Activated CD4-positive, alpha-beta T cell treated with anti-CD3 and anti-CD28 coated beads for 36 hours (primary cell): Measurements from ENCODE around the gene GDF11. TPM values are rescaled to one million over a fixed set of nuclear protein-coding genes. Genes with fewer than 3 reads are reported as not detected.
A peak's percentile ranks its signal among the peaks of the same experiment; 100 is the strongest.
"Not testable (repeated sequence)": the region's sequence is repeated elsewhere in the genome, so short reads cannot be mapped to it uniquely, and the experiment has no call there.

Experiments
- ATAC-seq: fragments of 200-7000 bp; cut with Tn5 transposase; one replicate; pipeline ENCODE4 v1.10.0; 2021; ENCODE audit warnings: mild to moderate bottlenecking, moderate library complexity
- CTCF ChIA-PET: fragments of 350-600 bp; sonication (Branson Sonifier 250); formaldehyde crosslinking; loops from one replicate; lab custom pipeline; 2021; ENCODE audit warnings: antibody characterized with exemption; lab: Charles Lee
- POLR2A ChIA-PET: fragments of 350-600 bp; sonication (Branson Sonifier 250); formaldehyde crosslinking; loops from one replicate; lab custom pipeline; 2021; ENCODE audit warnings: antibody characterized with exemption, inconsistent platforms; lab: Charles Lee
- DNase-seq: peaks from one replicate; pipeline ENCODE4 v3.0.0-alpha.2; 2020
- H3K27ac Mint-ChIP-seq: one replicate; pipeline ENCODE4 v1.8.0; 2021; ENCODE audit warnings: mixed read lengths
- H3K27me3 Mint-ChIP-seq: one replicate; pipeline ENCODE4 v1.8.0; 2021; ENCODE audit warnings: mixed read lengths
- H3K36me3 Mint-ChIP-seq: one replicate; pipeline ENCODE4 v1.8.0; 2021; ENCODE audit warnings: low read depth, mixed read lengths
- H3K4me1 Mint-ChIP-seq: one replicate; pipeline ENCODE4 v1.8.0; 2021; ENCODE audit warnings: mixed read lengths
- H3K4me3 Mint-ChIP-seq: one replicate; pipeline ENCODE4 v1.8.0; 2021; ENCODE audit warnings: mild to moderate bottlenecking, moderate library complexity, mixed read lengths
- H3K9me3 Mint-ChIP-seq: one replicate; pipeline ENCODE4 v1.8.0; 2021; ENCODE audit warnings: low read depth, mixed read lengths
- intact Hi-C, 2 experiments: fragments of 100-400 bp; cut with DNase I in 1 of 2; cut with micrococcal nuclease in 1 of 2; formaldehyde crosslinking; loops; one replicate each; pipeline versions ENCODE4 v1.14.2 to v1.15.1; 2022 to 2024; cut with DNase I, micrococcal nuclease
- total RNA-seq, 2 experiments: library from RNA; stranded (reverse); gene quantifications; one replicate each; pipeline ENCODE4 v1.2.3, GENCODE V29; 2021

The GDF11 gene
- total RNA-seq, 2 experiments from 2014 or later, result 7.5 to 9.5 TPM

- POLR2A ChIA-PET, result interaction anchor here (0.5 to 2.3 kb wide), 5 partner anchors 10 to 231 kb away, joined by 3 to 6 read pairs (median 3); partner anchors contain the start of gene RAB5B
- no peaks in the 10 kb centered on the region for H3K36me3 Mint-ChIP-seq
- CTCF ChIA-PET, result interaction anchor here (0.5 to 2.5 kb wide), 17 partner anchors 9 to 297 kb away, joined by 3 to 9 read pairs (median 3); partner anchors contain the start of gene CD63
- peak; percentile 55 for ATAC-seq
- H3K4me3 Mint-ChIP-seq, result peak overlapping the region; percentile 82
- H3K9me3 Mint-ChIP-seq, result no peaks in the 10 kb centered on the region
- peak overlapping the region; percentile 28 for H3K27ac Mint-ChIP-seq
- no peaks in the 10 kb centered on the region for H3K27me3 Mint-ChIP-seq
- peak; percentile 74 for DNase-seq
- intact Hi-C loops, result loop anchor here (1.0 to 10.0 kb wide), 5 partner anchors 17 to 511 kb away; partner anchors contain the start of genes SARNP (in 2 of the 2) and ANKRD52 (in 1 of the 2)
- H3K4me1 Mint-ChIP-seq, result peaks cover 24% of the 10 kb centered on the region
Measured at GRCh38 chr12:55743406-55744339, 751 bp downstream of the GDF11 start.

- H3K4me3 Mint-ChIP-seq, result peak overlapping the region; percentile 82
- H3K4me1 Mint-ChIP-seq, result peaks cover 24% of the 10 kb centered on the region
- no peak overlapping the region for H3K27ac Mint-ChIP-seq
- ChIA-PET CTCF (interaction anchor here (0.5 to 2.5 kb wide), 16 partner anchors 10 to 296 kb away, joined by 3 to 9 read pairs (median 4); partner anchors contain the start of gene BLOC1S1), POLR2A (interaction anchor here (0.5 to 2.3 kb wide), 4 partner anchors 11 to 230 kb away, joined by 3 to 6 read pairs (median 3); partner anchors contain the start of gene RAB5B)
- no peaks in the 10 kb centered on the region for H3K36me3 Mint-ChIP-seq
- H3K27me3 Mint-ChIP-seq, result no peaks in the 10 kb centered on the region
- DNase-seq (no peak), ATAC-seq (no peak)
- no peaks in the 10 kb centered on the region for H3K9me3 Mint-ChIP-seq
- intact Hi-C loops, result loop anchor here (2.0 to 10.0 kb wide), 2 partner anchors 16 to 510 kb away; partner anchors contain the start of gene ANKRD52 (in 1 of the 2)
Measured at GRCh38 chr12:55744340-55745030, 1.6 kb downstream of the GDF11 start.

GRCh38 chr12:55745361-55746173 lies 2.6 kb downstream of the GDF11 start:
- H3K4me1 Mint-ChIP-seq, result peaks cover 24% of the 10 kb centered on the region
- no peaks in the 10 kb centered on the region for H3K36me3 Mint-ChIP-seq
- no peaks in the 10 kb centered on the region for H3K27me3 Mint-ChIP-seq
- H3K9me3 Mint-ChIP-seq, result no peaks in the 10 kb centered on the region
- CTCF ChIA-PET, result interaction anchor here (0.5 to 4.4 kb wide), 13 partner anchors 8 to 295 kb away, joined by 3 to 39 read pairs (median 4); partner anchors contain the start of gene BLOC1S1
- DNase-seq (no peak), ATAC-seq (no peak)
- H3K4me3 Mint-ChIP-seq, result peak overlapping the region; percentile 82
- intact Hi-C loops, result loop anchor here (2.0 to 10.0 kb wide), 2 partner anchors 15 to 509 kb away; partner anchors contain the start of gene ANKRD52 (in 1 of the 2)
- H3K27ac Mint-ChIP-seq, result peak overlapping the region; percentile 4
- POLR2A ChIA-PET, result no interaction called here

- no peaks in the 10 kb centered on the region for H3K36me3 Mint-ChIP-seq
Measured at GRCh38 chr12:55746174-55746912, 3.4 kb downstream of the GDF11 start.

GRCh38 chr12:55746913-55747231 lies 4.0 kb downstream of the GDF11 start:
- Mint-ChIP-seq H3K4me3 (no peak overlapping the region), H3K27me3 (no peaks in the 10 kb centered on the region), H3K9me3 (no peaks in the 10 kb centered on the region), H3K4me1 (peaks cover 22% of the 10 kb centered on the region), H3K27ac (no peak overlapping the region), H3K36me3 (peaks cover 1% of the 10 kb centered on the region)
- no peak for ATAC-seq
- intact Hi-C loops, result loop anchor here in 1 of 2 experiments (10.0 kb wide), 1 partner anchor 508 kb away; the partner anchor contains the start of gene ANKRD52
- CTCF ChIA-PET, result interaction anchor here (0.5 to 4.4 kb wide), 12 partner anchors 9 to 441 kb away, joined by 3 to 39 read pairs (median 3); no protein-coding TSS in a partner anchor
- no peak for DNase-seq
- POLR2A ChIA-PET, result interaction anchor here (0.6 to 0.9 kb wide), 2 partner anchors 10 to 71 kb away, joined by 3 to 8 read pairs; partner anchors contain the start of genes ORMDL2 and SARNP

More at GRCh38 chr12:55746174-55746912, 3.4 kb downstream of the GDF11 start:
- ChIA-PET CTCF (interaction anchor here (0.5 to 4.4 kb wide), 14 partner anchors 8 to 442 kb away, joined by 3 to 39 read pairs (median 3); no protein-coding TSS in a partner anchor), POLR2A (interaction anchor here (0.6 kb wide), 1 partner anchor 28 kb away, joined by 4 read pairs; no protein-coding TSS in a partner anchor)
- no peaks in the 10 kb centered on the region for H3K9me3 Mint-ChIP-seq
- intact Hi-C loops, result loop anchor here in 1 of 2 experiments (10.0 kb wide), 1 partner anchor 508 kb away; the partner anchor contains the start of gene ANKRD52
- no peak for DNase-seq
- H3K4me3 Mint-ChIP-seq, result no peak overlapping the region
- ATAC-seq, result no peak
- peaks cover 22% of the 10 kb centered on the region for H3K4me1 Mint-ChIP-seq
- peak overlapping the region; percentile 4 for H3K27ac Mint-ChIP-seq
- no peaks in the 10 kb centered on the region for H3K27me3 Mint-ChIP-seq

- intact Hi-C loops, result loop anchor here in 1 of 2 experiments (10.0 kb wide), 1 partner anchor 506 kb away; the partner anchor contains the start of gene ANKRD52
- Mint-ChIP-seq H3K36me3 (peaks cover 12% of the 10 kb centered on the region), H3K9me3 (no peaks in the 10 kb centered on the region), H3K4me3 (no peak overlapping the region), H3K27ac (no peak overlapping the region), H3K4me1 (peaks cover 17% of the 10 kb centered on the region), H3K27me3 (no peaks in the 10 kb centered on the region)
- DNase-seq, result no peak
- no peak for ATAC-seq
- CTCF ChIA-PET, result interaction anchor here (0.6 to 4.4 kb wide), 7 partner anchors 8 to 81 kb away, joined by 3 to 39 read pairs (median 3); partner anchors contain the start of gene DNAJC14
- POLR2A ChIA-PET, result interaction anchor here (0.5 to 1.0 kb wide), 2 partner anchors 10 to 247 kb away, joined by 3 to 4 read pairs; no protein-coding TSS in a partner anchor
Measured at GRCh38 chr12:55748230-55748993, 5.5 kb downstream of the GDF11 start.

GRCh38 chr12:55755246-55755645 lies 12.3 kb downstream of the GDF11 start:
- ChIA-PET CTCF (interaction anchor here (1.3 to 3.8 kb wide), 6 partner anchors 8 to 191 kb away, joined by 3 to 19 read pairs (median 8); no protein-coding TSS in a partner anchor), POLR2A (interaction anchor here (0.6 to 0.7 kb wide), 2 partner anchors 171 to 523 kb away, joined by 3 read pairs; no protein-coding TSS in a partner anchor)
- no peak overlapping the region for H3K4me3 Mint-ChIP-seq
- ATAC-seq, result no peak
- intact Hi-C loops, result no loop called here
- H3K27me3 Mint-ChIP-seq, result no peaks in the 10 kb centered on the region
- peak overlapping the region; percentile 55 for H3K27ac Mint-ChIP-seq
- H3K4me1 Mint-ChIP-seq, result peaks cover 12% of the 10 kb centered on the region
- peaks cover 53% of the 10 kb centered on the region for H3K36me3 Mint-ChIP-seq
- DNase-seq, result no peak
- H3K9me3 Mint-ChIP-seq, result no peaks in the 10 kb centered on the region

- no peaks in the 10 kb centered on the region for H3K27me3 Mint-ChIP-seq
- intact Hi-C loops, result no loop called here
- no peak overlapping the region for H3K4me3 Mint-ChIP-seq
- H3K27ac Mint-ChIP-seq, result peak overlapping the region; percentile 56
- CTCF ChIA-PET, result interaction anchor here (0.7 to 3.8 kb wide), 6 partner anchors 13 to 238 kb away, joined by 3 to 15 read pairs (median 7); no protein-coding TSS in a partner anchor
- POLR2A ChIA-PET, result no interaction called here
- ATAC-seq (no peak), DNase-seq (no peak)
- H3K9me3 Mint-ChIP-seq, result no peaks in the 10 kb centered on the region
- H3K36me3 Mint-ChIP-seq, result peaks cover 58% of the 10 kb centered on the region
- peaks cover 27% of the 10 kb centered on the region for H3K4me1 Mint-ChIP-seq
Measured at GRCh38 chr12:55757701-55758100, 14.8 kb downstream of the GDF11 start.

- H3K27me3 Mint-ChIP-seq, ATAC-seq, intact Hi-C loops, DNase-seq, H3K9me3 Mint-ChIP-seq, H3K27ac Mint-ChIP-seq, H3K4me3 Mint-ChIP-seq: not testable (repeated sequence)
- Mint-ChIP-seq H3K36me3 (peaks cover 52% of the 10 kb centered on the region), H3K4me1 (peaks cover 27% of the 10 kb centered on the region)
- CTCF ChIA-PET, result interaction anchor here (0.7 to 1.9 kb wide), 3 partner anchors 20 to 181 kb away, joined by 3 to 8 read pairs (median 5); no protein-coding TSS in a partner anchor
- POLR2A ChIA-PET, result interaction anchor here (0.6 kb wide), 1 partner anchor 18 kb away, joined by 3 read pairs; no protein-coding TSS in a partner anchor
Measured at GRCh38 chr12:55758575-55758974, 15.7 kb downstream of the GDF11 start.
